NCI-H2107 treated with DMSO at 0.1 percent for 48 hours (cell line): Measurements from ENCODE around the gene RASGRP2.
"Not testable (repeated sequence)": the region's sequence is repeated elsewhere in the genome, so short reads cannot be mapped to it uniquely, and the experiment has no call there.

Experiments used
- DNase-seq: peaks from one replicate; lab custom pipeline; 2025; ENCODE audit not compliant: unreplicated experiment; lab: John Stamatoyannopoulos, UW

Gene RASGRP2

DNA sequence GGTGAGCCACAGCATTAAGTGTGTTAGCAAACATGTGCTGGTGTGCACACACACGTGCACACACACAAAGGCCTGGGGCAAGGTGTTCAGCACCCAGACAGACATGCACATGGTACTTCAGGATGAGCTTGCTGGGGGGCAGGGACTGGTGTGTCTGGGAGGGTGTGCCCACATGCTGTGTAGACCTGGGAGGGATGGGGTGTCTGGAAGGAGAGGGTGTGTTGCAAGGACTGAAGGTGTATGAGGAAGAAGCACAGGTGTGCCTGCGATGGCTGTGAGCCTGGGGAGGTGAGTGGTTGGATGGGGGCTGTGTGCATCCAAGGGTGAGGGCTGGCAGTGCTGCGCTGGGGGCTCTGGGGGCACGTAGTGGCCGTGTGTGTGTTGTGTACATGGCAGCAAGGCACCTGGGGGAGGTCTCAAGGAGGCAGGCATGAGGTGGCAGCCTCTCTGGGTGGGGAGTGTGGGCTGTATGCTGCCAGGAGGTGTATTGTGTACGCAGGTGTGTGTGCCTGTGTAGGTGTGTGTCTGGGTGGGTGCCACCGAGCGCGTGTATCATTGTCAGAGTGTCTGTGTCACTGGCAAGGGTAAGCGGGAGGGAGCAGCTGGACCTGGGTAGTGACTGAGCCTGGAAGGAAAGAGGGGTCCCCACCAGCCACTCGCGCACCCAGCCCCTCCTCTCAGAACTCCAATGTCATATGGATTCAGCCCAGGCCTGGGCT is 23.1 kb downstream of the RASGRP2 start:
- no peak for DNase-seq

DNA sequence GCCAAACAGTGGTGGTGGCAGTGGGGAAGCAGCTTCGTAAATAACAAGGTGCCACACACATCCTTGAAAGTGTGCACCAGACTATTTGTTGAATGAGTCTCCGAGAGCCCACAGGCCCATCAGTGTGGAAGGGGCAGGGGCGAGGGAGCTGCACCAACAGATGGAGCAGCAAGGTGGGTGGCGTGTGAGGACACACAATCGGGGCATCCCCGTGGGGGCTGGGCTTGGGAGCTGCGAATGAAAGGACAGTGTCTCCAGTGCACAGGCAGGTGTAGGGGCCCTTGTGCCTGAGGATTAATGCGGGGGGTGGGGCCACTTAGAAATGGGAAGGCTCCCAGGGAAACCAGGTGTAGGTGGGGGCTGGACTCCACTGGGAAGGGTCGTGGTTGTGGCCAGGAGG is 23.8 kb downstream of the RASGRP2 start:
- no peak for DNase-seq

DNA sequence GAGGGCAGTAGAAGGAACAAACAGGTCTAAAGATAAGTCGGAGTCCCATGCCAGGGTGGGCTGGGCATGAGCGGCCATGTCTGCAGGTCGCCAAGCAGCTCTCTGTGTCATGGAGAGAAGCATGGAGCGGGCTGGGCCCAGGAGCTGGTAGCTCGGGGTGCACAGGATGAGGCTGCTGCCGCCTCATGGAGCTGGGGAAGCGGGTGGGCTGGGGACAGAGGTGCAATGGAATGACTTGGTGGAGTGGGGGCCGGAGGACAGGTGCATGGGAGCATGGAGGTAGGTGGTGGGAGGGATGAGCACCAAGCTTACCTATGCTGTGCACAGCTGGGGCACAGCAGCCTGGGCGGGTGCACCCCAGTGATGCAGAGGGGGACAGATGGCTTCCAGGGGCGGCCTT is 24.5 kb downstream of the RASGRP2 start:
- no peak for DNase-seq

DNA sequence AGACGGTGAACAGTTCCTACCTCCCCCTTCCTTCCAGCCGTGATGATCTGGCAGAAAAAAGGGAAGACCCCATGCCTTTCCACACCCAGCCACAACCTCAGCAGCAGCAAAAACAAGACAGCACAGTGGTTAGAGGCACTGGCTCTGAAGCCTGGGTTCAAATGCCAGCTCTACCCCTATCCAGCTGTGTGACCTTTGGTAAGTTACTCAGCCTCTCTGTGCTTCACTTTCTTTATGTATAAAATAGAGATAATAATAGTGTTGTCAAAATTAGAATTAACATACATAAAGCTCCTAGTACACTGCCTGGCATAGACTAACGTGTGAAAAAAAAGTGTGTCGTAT is 25.2 kb downstream of the RASGRP2 start:
- no peak for DNase-seq

DNA sequence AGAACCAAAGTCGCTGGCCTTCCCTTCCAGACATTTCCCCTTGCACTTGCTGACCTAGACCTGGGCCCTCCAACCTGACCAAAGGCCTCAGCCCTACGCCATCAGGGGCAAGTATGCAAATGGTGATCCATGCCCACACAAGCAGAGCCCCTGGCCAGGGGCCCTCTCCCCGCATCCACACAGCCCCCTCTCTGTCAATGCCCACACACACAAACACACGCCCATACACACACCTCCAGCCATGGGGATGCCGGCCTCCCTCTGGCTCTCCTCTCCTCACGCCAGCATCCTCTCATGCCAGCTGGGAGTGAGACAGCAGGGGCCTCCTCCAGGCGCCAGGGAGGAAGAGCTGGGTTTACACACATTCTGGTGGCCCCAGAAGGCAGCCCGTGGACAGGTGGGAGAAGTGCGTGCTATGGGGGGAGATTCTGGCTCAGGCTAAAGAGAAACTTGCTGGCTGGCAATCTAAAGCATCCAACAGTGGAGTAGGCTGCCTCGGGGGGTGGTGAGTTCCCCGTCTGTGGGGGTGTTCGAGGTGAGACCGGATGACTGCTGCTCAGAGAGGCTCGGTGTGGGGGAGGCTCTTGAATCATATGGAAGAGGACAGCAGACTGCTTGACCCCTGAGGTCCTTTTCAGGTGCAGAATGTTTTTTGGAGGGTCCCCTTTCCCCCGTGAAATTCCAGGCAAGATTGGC is 25.7 kb downstream of the RASGRP2 start:
- DNase-seq = no peak

DNA sequence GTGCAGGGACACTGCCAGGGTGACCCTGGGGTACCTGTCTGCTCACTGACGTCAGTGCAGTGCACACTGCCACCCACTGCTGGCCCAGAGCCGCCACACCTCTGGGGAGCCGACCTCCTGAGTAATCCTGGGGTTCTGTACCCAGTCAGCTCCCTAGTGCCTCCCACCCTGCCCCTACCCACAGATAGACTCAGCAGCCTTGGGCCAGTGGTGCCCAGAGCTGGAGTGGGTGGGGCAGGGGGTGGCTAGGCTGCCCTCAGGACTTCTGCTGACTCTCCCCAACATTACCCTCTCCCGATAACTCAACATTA is 26.7 kb downstream of the RASGRP2 start:
- DNase-seq = no peak

DNA sequence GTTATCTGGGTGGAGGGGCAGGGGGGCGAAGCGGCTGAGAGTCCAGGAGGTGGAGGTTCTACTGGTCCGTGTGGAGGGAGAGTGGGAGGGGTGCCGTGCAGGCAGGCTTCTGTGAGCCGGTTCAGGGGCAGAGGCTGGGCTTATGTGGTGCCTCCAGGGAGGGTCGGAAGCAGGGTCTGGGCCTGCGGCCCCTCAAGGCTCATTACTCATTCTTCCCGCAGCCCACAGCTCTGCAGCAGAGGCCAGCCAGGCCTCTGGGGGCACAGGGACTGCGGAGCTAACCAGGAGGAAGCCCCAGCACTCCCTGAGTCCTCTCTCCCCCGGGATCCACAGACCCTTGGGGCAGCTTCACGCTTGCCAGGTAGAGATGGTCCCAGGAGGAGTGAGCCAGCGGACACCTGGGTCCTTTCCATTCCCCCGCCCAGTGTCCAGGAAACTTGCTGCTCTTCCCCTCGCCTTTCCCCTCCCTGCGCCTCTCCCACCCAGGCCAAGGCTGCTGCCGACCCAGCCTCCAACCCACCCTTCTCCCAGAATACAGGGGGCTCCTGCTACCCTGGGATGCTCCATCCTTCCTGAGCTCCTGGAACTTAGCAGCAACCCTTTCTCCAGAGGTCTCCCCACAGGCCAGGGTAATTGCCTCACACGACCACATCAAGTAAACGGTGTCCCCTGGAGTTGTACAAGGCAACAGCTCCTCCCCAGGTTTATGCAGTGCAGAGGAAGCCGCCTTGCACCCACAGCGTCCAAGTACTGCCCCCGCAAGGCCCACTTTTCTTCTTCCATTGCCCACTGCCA is 27.3 kb downstream of the RASGRP2 start:
- no peak for DNase-seq

GRCh38 chr11:64715756-64716472 is 28.0 kb downstream of the RASGRP2 start:
- DNase-seq = no peak

DNA sequence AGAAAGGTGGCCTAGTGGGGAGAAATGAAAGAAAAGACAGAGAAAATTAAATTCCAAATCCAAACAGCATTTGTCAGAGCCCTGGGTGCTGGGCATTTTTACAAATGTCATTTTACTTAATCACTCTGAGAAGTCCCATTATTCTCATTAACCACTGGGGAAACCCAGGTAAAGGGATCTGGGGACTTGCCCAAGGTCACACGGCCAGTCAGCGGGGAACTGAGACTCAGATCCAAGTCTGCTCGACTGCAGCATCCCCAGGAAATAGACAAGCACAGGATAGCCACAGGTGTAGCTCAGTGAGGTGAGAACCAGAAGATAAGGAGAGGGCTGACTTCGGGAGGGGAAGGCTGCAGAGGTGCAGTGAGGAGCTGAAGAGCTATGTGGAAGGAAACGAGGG is 28.8 kb downstream of the RASGRP2 start:
- no peak for DNase-seq

DNA sequence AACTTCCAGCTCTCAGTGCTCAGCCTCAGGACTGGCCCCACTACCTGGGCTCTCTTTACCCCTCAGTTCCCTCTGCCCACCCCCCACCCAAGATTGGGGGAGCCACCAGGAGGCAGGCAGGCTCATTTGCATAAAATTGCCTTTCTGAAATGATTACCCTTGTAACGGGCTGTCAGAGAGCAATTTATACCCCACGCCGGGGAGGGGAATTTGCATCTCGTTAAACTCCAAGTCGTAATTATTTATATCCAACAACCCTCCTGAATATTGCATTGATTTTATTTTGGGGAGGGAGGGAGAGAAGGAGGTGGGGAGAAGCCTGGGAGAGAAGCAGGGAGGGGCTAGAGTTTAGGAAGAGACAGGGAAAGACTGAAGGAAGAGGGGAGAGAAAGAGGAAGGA is 29.3 kb downstream of the RASGRP2 start:
- DNase-seq = no peak

DNA sequence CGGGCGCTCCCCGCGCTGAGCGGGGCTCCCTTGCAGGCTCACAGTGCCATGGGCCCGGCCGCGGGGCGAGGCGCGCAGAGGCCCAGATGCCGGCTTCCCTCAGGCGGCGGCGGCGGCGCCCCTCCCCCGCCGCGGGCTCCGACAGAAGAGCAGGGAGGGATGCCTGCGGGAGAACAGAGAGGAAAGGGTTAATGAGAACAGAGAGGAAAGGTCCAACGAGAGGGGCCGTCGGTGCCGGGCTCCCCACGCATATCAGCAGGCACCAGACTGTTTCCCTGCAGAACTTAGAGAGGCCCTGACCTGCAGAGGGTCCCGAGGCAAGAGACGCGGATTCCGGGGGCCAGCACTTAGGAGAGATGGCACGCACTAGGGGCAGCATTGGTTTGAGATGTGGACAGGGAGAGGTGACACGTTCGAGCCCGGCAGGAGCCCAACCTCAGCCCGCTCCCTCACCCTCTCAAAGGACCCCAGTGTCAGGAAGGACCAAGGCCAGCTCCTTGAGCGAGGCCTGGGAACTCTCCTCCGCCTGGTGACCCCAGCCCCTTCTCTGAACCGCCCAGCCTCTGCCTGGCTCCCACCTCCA is 30.1 kb downstream of the RASGRP2 start:
- DNase-seq = no peak

- DNase-seq = no peak
Measured at GRCh38 chr11:64713016-64713707, 30.8 kb downstream of the RASGRP2 start.

GRCh38 chr11:64712430-64713015 is 31.4 kb downstream of the RASGRP2 start:
- DNase-seq = no peak

GRCh38 chr11:64711956-64712362 is 32.0 kb downstream of the RASGRP2 start:
- no peak for DNase-seq

DNA sequence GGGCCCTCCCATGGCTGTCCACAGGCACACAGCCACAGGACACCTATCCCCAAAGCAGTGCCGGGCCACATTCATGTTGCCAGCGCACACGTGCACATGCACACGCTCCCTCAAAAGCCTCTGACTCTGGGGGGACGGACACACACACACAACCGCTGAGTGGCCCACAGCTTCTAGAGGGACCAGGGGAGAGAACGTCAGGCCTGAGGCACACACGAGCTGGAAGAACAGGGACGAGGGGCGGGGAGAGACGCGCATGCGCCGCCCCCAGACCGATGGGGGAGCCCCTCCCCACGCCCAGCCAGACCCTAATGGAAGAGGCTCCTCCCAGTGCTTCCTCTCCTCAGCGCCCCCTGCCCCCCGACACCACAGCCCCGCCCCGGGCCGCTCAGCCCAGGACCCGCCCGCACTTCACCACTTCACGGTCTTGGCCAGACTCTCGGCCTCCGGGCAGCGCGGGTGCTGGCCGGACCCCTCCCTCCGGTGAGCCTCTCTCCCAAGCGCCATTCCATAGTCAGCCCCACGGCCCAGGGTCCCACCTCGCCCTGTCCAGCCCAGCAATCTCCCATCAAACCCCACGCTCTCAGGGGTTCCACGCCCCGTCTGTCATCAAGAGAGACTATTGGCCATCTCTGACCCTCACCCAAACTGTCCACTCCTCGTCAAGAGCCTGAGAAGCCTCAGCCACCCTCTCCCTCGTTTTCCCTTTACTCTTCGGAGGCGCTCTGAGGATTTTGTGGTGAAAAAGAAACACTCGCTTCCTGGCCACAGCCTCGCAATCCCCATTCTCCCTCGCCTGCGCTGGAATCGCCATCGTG is 32.6 kb downstream of the RASGRP2 start:
- no peak for DNase-seq

- DNase-seq = no peak
Measured at GRCh38 chr11:64710418-64711137, 33.4 kb downstream of the RASGRP2 start.

GRCh38 chr11:64705501-64705900 is 38.4 kb downstream of the RASGRP2 start:
- DNase-seq = no peak

DNA sequence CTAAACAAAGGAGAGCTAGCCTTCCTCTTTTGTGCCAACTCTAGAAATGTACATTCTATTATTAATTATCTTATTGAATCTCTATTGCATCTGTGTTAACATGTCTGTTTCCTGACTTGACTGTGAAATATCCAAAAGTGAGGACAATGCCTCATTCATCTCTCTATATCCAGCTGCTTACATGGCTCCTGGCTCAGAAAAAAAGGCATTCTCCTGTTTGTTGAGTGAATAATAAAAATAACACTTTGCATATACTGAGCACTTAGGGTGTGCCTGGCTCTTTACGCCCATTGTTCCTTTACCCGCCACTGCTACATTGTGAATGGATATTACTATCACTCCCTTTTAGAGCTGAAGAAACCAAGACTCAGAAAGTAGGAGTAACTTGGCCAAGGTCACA is 40.9 kb downstream of the RASGRP2 start:
- DNase-seq = no peak

DNA sequence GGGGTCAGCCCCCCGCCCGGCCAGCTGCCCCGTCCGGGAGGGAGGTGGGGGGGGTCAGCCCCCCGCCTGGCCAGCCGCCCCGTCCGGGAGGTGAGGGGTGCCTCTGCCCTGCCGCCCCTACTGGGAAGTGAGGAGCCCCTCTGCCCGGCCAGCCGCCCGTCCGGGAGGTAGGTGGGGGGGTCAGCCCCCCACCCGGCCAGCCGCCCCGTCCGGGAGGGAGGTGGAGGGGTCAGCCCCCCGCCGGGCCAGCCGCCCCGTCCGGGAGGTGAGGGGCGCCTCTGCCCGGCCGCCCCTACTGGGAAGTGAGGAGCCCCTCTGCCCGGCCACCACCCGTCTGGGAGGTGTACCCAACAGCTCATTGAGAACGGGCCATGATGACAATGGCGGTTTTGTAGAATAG is 42.0 kb downstream of the RASGRP2 start:
- not testable (repeated sequence) for DNase-seq
